ENCODE measurements around the gene STARD5.

DNA sequence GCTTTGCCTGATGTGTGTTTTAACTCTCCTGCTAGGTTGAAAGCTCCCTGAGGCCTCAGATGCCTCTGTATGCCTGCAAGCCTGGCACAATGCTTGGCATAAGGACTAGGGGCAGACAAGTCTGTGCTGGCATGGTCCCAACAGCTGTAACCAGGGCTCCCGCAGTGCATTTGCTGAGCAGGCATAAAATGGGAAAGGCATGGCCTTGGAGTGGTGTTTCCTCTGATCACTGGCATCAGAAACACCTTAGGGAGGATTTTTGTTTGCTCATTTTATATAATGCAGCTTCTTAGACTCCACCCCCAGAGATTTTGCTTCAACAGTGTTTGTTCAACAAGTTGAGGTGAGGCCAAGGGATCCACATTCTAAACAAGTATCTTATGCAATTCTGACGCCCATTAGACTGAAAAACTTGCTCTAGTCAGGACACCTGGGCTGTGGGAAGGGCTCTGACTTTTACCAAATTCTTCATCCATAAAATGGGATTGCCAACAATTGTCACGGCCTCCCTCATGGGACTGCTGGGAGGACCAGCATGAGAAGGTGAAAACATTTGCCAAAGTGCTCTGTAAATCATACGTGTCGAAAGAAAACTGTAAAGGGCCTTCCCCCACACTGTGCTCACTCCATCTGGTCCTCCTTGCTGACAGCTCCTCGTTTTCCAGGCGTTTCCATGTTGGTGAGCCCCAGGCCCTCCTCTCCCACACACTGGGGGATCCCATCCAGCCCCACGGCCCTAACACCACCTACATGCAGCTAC is 43.1 kb downstream of the STARD5 start:
- TF ChIP-seq EZH2 (IDR thresholded peaks at IDR 0.05; ENCODE audit: borderline replicate concordance, insufficient read depth, low read depth, low read length, poor library complexity, severe bottlenecking): no peak
- TF ChIP-seq, protein P1, sequence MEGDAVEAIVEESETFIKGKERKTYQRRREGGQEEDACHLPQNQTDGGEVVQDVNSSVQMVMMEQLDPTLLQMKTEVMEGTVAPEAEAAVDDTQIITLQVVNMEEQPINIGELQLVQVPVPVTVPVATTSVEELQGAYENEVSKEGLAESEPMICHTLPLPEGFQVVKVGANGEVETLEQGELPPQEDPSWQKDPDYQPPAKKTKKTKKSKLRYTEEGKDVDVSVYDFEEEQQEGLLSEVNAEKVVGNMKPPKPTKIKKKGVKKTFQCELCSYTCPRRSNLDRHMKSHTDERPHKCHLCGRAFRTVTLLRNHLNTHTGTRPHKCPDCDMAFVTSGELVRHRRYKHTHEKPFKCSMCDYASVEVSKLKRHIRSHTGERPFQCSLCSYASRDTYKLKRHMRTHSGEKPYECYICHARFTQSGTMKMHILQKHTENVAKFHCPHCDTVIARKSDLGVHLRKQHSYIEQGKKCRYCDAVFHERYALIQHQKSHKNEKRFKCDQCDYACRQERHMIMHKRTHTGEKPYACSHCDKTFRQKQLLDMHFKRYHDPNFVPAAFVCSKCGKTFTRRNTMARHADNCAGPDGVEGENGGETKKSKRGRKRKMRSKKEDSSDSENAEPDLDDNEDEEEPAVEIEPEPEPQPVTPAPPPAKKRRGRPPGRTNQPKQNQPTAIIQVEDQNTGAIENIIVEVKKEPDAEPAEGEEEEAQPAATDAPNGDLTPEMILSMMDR (IDR thresholded peaks at IDR 0.05): no peak

All from B cell (primary cell).